ENCODE results near the gene CHD6. TPM values are rescaled to one million over a fixed set of nuclear protein-coding genes. Genes with fewer than 3 reads are reported as not detected.

Gene CHD6
- total RNA-seq, 1 donor from 2014 or later: 52.6 TPM

GRCh38 chr20:41462372-41463161 lies 155.6 kb downstream of the CHD6 start:
- DNase-seq: no peak

- no peak for DNase-seq
These were observed 159.4 kb downstream of the CHD6 start for GRCh38 chr20:41458761-41459160.

GRCh38 chr20:41457173-41457857 lies 160.9 kb downstream of the CHD6 start:
- DNase-seq: no peak

GRCh38 chr20:41456351-41456750 lies 161.8 kb downstream of the CHD6 start:
- no peak for DNase-seq

GRCh38 chr20:41454250-41454649 lies 163.9 kb downstream of the CHD6 start:
- DNase-seq: no peak

- DNase-seq: no peak
These were observed 164.9 kb downstream of the CHD6 start for GRCh38 chr20:41453010-41453950.

- no peak for DNase-seq
These were observed 166.0 kb downstream of the CHD6 start for GRCh38 chr20:41452226-41452625.

- no peak for DNase-seq
These were observed 171.2 kb downstream of the CHD6 start for GRCh38 chr20:41447006-41447405.

GRCh38 chr20:41446456-41446855 lies 171.7 kb downstream of the CHD6 start:
- DNase-seq: no peak

GRCh38 chr20:41444821-41445220 lies 173.4 kb downstream of the CHD6 start:
- no peak for DNase-seq

GRCh38 chr20:41443691-41444090 lies 174.5 kb downstream of the CHD6 start:
- DNase-seq: no peak

GRCh38 chr20:41440882-41441281 lies 177.3 kb downstream of the CHD6 start:
- DNase-seq: no peak

GRCh38 chr20:41437836-41438235 lies 180.3 kb downstream of the CHD6 start:
- no peak for DNase-seq

GRCh38 chr20:41436679-41437078 lies 181.5 kb downstream of the CHD6 start:
- DNase-seq: no peak

GRCh38 chr20:41433203-41433602 lies 185.0 kb downstream of the CHD6 start:
- no peak for DNase-seq

GRCh38 chr20:41432746-41433145 lies 185.4 kb downstream of the CHD6 start:
- DNase-seq: no peak

- DNase-seq: no peak
These were observed 189.9 kb downstream of the CHD6 start for GRCh38 chr20:41428285-41428684.

GRCh38 chr20:41427833-41428232 lies 190.3 kb downstream of the CHD6 start:
- no peak for DNase-seq

GRCh38 chr20:41426976-41427375 lies 191.2 kb downstream of the CHD6 start:
- no peak for DNase-seq

- no peak for DNase-seq
These were observed 191.9 kb downstream of the CHD6 start for GRCh38 chr20:41426086-41426830.

GRCh38 chr20:41425180-41425884 lies 192.8 kb downstream of the CHD6 start:
- no peak for DNase-seq

All from occipital lobe (tissue), 2 donors.